Activated CD4-positive, CD25-positive, alpha-beta regulatory T cell treated with anti-CD3 and anti-CD28 coated beads, Interleukin-2, amount 50 U/mL, for 24 hours (primary cell): Measurements from ENCODE around the gene COX15.
"Not testable (repeated sequence)": the region's sequence is repeated elsewhere in the genome, so short reads cannot be mapped to it uniquely, and the experiment has no call there.

ENCODE experiments used
- ATAC-seq, 2 donors: fragments of 150-1000 bp; cut with Tn5 transposase; one replicate each; pipeline ENCODE4 v1.10.0; 2021; ENCODE audit warnings: mild to moderate bottlenecking in 1 of 2, moderate library complexity in 1 of 2

Gene COX15

DNA sequence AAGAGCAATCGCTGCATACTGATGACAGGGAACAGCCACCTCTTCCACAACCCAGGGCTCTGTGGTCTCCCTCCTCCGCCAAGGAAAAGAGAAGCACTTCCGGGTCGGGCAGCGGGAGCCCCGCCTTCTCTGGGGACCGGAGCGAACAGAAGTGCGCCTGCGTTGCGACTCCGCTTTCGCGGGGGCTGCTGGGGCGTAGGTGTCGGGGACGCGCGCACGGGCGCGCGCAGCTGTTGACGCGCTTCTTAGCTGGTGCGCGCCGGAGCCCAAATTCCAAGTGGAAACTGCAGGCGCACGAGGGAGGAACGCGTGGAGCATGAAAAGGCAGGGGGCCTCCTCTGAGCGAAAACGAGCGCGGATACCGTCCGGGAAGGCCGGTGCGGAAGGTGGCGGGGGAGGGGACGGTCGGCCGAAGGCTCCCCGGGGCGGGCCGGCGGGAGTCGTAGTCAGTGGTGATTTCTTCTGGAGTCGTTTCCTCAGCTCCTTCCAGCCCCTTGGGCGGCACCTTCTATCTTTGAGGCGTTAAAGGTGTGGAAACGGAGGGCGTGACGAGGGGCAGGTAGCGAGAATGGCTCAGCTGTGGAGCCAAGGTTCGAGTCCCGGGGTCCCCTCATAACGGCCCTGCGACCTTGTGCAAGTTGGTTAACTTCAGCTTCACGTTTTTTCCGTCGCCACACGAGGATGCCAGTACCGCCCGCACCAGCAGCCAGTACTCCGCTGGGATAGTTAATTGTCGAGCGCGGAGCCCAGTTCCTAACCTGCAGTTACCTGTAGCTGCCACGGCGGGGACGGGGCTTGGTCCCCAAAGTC lies at the start of gene COX15, which contains the start of gene CUTC:
TSS of gene COX15 (minus strand) at position 95 of the 810 bp plus-strand sequence. CDS start at position 17, 78 bp downstream.
TSS of gene CUTC (plus strand) at position 202 of the 810 bp plus-strand sequence. CDS start at position 317, 115 bp downstream.
- peak; percentile 90 for ATAC-seq

DNA sequence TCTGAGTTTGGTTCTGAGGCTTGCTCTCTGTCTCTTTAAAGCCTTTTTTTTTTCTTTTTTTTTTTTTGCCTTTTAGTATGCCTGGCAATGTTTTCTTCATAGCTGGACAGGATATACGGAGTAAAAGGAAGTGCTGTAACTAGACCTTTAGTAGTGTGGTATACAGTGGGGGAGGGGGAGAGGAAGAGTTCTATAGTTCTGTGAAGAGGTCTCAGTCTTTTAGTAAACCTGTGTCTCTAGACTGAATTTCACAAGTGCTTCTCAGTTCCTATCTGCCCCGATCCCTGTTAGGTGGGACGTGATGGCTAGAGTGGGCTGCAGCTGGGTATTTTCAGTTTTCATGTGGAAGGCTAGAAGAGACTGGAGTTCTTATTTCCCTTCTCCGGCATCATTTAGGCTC lies 47.4 kb upstream of the COX15 start:
- ATAC-seq: no peak

- no peak for ATAC-seq
Observed at GRCh38 chr10:99777918-99778714, 46.2 kb upstream of the COX15 start.

GRCh38 chr10:99775850-99776249 lies 43.9 kb upstream of the COX15 start:
- peak; percentile 72 to 88 for ATAC-seq

DNA sequence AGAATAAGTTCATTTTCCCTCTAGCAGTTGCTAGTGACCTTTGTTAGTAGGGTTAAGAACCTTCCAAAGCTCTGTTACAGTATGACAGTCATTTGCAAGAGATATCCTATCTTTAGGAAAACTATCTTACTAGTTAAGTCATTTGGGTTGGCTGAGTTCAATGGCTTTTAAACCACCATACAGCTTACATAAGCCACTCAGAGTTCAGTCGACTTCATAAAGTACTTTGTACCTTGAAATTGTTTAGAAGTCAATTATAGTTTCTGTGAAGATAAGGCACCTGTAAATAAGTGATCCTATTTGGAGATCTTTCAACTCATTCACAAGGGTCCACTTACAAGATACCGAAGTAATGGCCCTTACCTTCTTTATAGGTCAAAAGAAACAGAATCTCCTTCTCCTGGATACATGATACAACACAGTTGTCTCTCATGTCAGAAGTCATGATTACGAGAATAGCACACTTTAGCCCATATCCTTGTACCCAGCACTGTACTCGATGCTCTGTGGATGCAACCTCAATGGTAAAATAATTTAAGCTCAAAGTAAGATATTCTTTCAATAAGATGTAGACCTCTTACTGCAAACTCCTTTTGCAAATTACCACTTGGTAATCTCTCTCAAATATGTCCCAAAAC lies 38.6 kb upstream of the COX15 start:
- no peak for ATAC-seq

- ATAC-seq: no peak
Observed at GRCh38 chr10:99769706-99770105, 37.8 kb upstream of the COX15 start.

DNA sequence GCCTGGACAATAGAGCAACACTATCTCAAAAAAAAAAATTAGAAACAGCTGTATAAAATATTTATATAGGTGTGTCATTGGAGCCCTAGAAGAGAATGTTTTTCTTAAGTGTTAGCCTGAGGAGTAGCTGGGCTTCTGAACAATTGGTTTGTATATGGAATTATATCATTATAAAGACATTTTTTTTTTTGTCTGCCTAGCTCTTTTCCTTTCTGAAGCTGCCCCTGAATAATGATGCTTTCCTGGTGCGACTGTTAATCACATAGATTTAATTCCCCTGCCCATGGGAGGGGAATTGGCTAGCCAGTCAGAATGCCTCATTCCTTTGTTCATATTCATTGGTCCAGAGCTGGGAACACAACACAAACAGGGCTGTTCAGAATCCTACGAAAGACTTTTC lies 36.6 kb upstream of the COX15 start:
- ATAC-seq: no peak

- no peak for ATAC-seq
Observed at GRCh38 chr10:99767901-99768300, 36.0 kb upstream of the COX15 start.

DNA sequence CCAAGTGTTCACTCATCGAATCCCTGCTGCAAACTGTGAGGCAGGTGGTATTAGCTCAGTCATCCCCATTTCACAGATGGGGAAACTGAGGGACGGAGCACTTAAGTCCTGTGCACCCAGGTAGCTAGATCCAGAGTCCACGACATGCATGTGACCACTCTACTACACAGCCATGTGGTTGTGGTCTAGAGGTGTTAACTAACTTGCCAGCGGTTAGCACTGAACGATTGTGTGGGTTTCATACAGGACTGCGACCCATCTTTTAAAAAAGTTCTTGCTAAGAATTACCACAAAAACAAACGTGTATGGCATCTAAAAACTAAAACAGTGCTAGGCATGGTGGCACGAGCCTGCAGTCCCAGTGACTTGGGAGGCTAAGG lies 34.4 kb upstream of the COX15 start:
- peak in 1 of 2 donors; percentile 24 for ATAC-seq

- ATAC-seq: no peak
Observed at GRCh38 chr10:99765672-99766301, 33.9 kb upstream of the COX15 start.

DNA sequence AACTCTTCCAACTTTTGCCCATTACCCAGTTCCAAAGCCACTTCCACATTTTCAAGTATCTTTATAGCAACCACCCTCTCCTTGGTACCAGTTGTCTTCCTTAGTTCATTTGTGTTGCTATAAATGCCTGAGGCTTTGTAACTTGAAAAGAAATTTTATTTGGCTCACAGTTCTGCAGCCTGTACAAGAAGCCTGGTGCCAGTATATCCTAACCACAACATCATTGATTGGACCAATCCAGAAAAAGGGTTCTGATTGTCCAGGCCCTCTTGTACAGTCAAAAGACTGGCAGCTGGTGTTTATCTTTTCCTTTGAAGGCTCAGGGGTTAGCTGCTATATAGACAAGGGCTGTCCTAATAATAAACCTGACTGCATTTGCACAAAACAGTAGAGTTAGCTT lies 29.4 kb upstream of the COX15 start:
- ATAC-seq: no peak

- ATAC-seq: no peak
Observed at GRCh38 chr10:99760321-99760720, 28.4 kb upstream of the COX15 start.

- no peak for ATAC-seq
Observed at GRCh38 chr10:99758211-99758891, 26.4 kb upstream of the COX15 start.

DNA sequence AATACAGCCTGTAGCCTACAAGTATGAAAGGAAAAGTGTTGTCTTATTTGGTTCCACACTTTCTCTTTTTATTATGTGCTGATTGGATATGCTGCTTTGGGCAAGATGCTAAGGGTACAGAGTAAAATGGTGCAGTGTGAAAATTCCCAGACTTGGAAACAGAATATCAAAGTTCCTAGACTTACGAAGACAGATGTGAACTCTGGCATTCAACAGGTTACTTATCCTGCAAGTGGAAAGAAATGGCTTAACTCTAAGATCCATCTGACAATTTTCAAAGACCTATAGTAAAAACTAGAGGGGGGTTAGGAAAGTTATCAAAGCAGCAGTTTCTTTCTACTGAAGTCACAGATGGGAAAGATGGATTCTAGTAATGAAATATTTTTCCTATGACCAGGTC lies 24.2 kb upstream of the COX15 start:
- no peak for ATAC-seq

DNA sequence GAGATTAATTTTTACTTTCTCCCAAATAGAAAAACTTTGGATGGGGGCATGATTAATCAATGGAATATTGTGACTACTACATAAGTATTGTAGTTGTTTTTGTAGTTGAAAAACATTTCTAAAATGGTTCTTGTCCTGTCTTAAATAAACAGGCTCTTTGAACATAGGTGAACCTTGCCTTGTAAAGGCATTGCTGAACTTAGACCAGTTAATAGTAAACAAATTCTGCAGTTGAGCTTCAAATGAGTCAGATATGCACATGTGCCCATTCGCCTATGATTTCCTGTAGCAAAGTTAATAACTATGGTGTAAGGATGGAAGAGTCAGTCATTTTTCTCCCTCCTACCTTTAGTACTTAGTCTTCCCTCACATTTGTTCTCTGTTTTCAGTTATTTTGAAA lies 22.7 kb upstream of the COX15 start:
- ATAC-seq: no peak

DNA sequence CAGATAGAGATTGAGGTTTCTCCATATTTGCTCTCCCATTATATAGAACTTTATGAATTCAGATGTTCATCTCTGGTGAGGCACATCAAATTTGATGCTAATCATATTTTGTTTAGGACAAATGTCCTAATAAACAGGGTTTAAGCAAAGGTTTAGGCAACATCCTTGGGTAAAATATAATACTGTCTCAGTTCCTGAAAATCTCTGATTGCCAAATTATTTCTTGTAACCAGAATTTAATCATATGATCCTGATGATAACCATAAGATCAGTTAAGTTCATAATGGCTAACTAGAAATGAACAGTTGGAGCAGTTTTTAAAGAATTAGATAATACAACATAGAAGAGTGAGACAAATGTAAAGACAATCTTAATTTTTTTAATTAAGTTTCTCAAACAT lies 18.7 kb upstream of the COX15 start:
- ATAC-seq: no peak

DNA sequence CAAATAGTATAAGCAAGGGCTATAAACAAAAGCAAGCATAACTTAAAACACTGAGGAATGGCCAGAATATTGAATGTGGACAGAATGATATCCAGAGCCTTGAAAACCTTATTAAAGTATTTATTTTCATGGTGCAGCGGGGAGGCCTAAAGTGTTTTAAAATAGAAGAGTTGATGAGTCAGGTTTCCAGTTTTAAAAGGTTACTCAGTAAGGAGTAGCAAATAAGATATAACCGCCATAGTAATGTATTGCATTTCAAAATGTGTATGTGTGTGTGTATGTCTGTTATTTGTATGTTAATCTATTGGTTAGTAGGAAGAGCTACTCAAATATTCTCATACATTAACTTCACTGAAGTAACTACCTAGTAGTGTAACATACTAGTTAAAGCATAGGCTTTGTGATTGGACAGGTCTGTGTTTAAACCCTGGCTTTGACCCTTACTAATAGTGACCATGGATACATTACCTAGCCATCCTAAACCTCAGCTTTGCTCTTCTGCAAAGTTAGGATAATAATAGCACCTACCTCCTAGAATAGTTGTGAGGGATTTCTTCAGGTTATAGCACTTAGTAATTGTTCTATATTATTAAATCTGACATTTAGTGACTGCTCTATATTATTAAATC lies 17.0 kb upstream of the COX15 start:
- no peak for ATAC-seq

DNA sequence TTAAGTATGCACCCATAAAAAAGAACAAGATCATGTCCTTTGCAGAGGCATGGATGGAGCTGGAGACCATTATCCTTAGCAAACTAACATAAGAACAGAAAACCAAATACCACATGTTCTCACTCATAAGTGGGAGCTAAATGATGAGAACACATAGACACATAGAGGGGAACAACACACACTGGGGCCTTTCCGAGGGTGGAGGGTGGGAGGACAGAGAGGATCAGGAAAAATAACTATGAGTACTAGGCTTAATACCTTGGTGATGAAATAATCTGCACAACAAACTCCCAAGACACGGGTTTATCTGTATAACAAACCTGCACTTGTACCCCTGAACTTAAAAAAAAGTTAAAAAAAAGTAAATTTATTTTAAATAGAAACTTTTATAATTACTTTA lies 14.2 kb upstream of the COX15 start:
- not testable (repeated sequence) for ATAC-seq

GRCh38 chr10:99743841-99744240 lies 11.9 kb upstream of the COX15 start:
- peak; percentile 32 to 63 for ATAC-seq

GRCh38 chr10:99742701-99743100 lies 10.8 kb upstream of the COX15 start:
- peak in 1 of 2 donors; percentile 56 for ATAC-seq

- ATAC-seq: no peak
Observed at GRCh38 chr10:99742254-99742653, 10.3 kb upstream of the COX15 start.
